ENCODE measurements around the gene UCHL3.

DNA sequence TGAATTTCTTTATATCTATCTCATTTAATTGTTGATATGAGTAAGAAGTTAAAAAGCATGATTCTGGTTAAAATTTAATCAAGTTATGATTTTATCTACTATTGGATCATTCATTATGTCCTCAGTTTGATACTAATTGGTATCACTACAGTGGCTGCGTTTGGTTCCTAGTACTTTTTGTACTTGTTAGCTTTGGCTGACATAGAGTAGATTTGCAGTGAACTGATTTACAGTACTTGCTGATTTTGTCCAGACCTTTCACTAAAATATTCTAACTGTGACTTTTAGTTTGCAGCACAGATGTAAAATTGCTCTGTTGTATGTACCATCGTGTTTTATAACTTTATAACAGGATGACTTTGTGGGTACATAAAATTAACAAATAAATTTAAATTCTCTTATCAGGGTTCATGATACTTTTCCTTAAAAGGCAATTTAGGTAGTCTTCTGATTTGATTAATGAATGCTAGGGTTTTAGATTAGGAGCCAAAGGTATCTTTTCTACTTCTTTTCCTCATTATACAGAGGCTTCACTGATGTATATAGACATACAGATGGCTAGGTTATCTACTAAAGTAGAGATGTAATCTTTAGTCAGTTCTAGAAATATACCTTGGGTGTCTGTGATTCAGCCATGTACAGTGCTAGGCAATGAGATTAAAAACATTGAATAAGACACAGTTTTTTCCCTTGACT, 8.7 kb downstream of the UCHL3 start:
- TF ChIP-seq POLR2AphosphoS5 (IDR thresholded peaks at IDR 0.05): no peak
- TF ChIP-seq POLR2A (IDR thresholded peaks at IDR 0.05): no peak
- TF ChIP-seq, protein P1, sequence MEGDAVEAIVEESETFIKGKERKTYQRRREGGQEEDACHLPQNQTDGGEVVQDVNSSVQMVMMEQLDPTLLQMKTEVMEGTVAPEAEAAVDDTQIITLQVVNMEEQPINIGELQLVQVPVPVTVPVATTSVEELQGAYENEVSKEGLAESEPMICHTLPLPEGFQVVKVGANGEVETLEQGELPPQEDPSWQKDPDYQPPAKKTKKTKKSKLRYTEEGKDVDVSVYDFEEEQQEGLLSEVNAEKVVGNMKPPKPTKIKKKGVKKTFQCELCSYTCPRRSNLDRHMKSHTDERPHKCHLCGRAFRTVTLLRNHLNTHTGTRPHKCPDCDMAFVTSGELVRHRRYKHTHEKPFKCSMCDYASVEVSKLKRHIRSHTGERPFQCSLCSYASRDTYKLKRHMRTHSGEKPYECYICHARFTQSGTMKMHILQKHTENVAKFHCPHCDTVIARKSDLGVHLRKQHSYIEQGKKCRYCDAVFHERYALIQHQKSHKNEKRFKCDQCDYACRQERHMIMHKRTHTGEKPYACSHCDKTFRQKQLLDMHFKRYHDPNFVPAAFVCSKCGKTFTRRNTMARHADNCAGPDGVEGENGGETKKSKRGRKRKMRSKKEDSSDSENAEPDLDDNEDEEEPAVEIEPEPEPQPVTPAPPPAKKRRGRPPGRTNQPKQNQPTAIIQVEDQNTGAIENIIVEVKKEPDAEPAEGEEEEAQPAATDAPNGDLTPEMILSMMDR (IDR thresholded peaks at IDR 0.05): no peak
